ENCODE results near the gene MSN.
"Not testable (repeated sequence)": the region's sequence is repeated elsewhere in the genome, so short reads cannot be mapped to it uniquely, and the experiment has no call there.

MSN gene

DNA sequence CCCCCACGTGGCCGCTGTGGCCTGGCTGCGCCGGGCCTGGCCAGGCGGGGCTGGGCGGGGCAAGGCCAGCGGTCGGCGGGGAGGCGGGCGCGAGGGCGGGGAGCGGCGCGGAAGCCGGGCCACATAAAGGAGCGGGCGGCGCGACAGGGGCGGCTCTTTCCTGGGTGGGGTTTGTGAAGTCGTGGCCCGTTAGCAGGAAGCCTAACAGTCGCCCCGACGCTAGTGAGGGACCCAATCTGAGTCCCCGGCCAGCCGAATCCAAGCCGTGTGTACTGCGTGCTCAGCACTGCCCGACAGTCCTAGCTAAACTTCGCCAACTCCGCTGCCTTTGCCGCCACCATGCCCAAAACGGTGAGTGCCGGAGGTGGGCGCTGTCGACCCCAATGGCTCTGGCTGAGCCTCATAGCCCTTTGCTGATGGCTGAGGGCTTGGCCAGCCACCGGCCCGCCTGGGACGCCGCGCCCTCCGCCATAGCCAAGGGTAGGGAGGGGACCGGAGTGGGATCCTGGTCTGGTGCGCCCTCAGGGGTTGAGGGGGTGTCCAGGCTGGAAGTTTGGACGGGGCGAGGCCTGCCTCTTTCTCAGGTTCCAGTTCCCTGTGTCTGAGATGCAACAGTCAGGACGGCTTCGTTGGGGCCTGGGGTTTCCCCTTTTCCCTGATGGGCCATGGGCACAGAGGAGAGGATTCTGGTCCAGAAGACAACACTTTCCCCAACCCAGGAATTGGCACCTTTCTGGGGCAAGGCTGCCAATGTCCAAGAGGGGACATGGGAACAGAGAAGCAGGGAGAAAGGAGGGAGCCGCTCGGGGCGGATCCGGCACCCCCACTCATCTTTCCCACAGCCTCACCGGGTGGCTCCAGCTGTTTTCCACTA, at the start of gene MSN:
Gene MSN, plus strand, starts transcription at position 152 of the 874 bp plus-strand sequence. Its CDS starts 188 bp downstream, at position 340.
- DNase-seq (ENCODE audit: low spot score) = peak; percentile 55

DNA sequence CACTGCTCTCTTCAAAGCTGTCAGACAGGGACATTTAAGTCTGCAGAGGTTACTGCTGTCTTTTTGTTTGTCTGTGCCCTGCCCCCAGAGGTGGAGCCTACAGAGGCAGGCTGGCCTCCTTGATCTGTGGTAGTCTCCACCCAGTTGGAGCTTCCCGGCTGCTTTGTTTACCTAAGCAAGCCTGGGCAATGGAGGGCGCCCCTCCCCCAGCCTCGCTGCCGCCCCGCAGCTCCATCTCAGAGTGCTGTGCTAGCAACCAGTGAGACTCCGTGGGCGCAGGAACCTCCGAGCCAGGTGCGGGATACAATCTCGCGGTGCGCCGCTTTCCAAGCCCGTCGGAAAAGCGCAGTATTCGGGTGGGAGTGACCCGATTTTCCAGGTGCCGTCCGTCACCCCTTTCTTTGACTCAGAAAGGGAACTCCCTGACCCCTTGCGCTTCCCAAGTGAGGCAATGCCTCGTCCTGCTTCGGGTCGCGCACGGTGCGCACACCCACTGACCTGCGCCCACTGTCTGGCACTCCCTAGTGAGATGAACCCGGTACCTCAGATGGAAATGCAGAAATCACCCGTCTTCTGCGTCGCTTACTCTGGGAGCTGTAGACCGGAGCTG, 47.3 kb upstream of the MSN start:
- not testable (repeated sequence) for DNase-seq (ENCODE audit: low spot score)

DNA sequence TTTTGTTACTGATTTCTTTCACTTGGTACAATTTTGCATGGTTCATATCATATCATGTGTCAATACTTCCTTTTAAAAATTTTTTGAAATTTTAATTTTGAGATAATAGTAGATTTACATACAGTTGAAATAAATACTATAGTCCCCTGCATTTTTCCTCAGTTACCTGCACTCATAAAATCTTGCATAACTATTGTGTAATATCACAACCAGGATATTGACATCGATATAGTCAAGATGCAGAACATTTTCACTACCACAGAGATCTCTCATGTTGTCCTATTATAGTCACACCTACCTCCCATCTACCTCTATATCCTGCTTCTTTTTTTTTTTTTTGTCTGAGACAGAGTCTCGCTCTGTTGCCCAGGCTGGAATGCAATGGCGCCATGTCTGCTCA, 36.7 kb upstream of the MSN start:
- no peak for DNase-seq (ENCODE audit: low spot score)

DNA sequence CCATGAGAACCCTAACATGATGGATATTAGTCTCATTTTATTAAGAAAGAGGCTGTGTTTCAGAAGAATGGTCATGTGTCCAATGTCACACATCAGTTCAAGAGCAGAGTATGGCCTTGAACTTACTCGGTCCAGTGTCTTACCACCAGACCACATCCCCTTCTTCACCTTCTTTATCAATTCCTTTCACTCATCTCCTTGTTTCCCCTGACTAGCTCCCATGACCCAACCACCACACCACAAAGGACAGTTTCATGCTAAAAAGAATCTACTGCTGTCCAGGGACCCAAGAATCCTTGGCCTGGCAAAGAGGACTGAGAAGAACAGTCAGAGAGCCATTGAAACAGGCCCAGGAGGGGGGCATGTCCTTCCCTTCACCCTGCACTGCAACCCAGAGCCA, 33.6 kb upstream of the MSN start:
- no peak for DNase-seq (ENCODE audit: low spot score)

DNA sequence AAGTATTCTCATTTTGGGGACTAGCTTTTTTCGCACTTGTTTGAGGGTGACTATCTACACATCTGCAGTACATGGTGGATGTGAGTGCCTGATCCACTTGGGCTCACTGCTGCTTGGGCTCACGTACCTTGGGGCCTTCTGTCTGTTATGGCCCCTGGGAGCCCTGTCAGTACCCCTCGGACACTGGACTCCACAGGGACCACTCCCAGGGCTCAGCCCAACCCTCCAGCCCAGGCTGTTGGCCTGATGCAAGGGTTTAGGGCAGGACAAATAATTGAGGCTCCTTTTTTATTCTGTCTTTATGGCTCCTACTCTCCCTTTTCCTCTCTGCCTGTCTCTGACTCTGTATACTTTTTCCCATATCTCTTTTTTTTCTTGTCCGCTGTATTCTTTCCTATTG, 32.7 kb upstream of the MSN start:
- no peak for DNase-seq (ENCODE audit: low spot score)

DNA sequence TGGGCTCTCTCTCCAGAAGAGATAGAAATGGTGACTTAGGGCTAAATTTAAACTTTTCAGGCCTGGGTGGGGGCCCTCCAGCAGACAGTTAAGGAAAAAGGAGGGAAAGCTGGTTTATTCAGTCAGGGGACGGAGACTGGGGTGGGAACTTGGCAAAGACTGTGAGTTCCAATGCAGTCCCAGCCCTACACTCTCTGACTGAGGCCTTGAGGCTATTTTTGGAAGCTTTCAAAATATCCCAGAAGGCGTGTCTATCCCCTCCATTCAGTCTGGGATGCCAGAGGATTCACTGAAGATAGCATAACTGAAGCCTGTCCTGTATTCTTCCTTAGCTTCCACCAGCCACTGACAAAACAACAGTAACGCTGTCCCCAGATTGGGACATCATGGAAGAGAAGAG, 32.1 kb upstream of the MSN start:
- DNase-seq (ENCODE audit: low spot score) = no peak

DNA sequence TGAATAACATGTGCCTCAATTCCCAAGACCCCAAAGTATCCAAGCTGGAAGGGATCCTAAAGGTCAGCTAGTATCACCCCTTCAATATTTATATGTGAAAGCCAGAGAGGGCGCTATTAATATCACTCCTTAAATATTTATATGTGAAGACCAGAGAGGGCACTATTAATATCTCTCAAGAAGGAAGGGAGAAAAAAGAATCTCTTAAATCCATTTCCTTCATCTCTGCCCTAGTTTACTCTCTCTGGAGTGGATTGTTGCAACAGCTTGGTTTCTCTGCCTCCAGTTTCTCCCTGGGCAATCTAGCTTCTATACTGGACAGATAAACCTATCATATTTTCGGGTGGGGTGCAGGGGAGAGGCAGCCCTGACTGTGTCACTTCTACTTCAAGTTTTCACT, 31.6 kb upstream of the MSN start:
- no peak for DNase-seq (ENCODE audit: low spot score)

DNA sequence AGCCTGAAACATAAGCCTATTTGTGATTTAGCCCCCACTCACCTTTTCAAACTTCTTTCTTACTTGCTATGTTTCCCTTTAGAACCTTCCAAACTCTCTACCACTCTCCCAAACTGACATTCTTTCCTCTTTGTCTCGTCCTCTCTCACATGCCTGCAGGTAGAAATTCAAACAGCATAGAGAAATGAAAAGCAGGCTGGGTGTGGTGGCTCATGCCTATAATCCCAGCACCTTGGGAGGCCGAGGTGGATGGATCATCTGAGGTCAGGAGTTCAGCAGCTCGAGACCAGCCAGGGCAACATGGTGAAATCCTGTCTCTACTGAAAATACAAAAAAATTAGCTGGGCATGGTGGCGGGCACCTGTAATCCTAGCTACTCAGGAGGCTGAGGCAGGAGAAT, 31.2 kb upstream of the MSN start:
- not testable (repeated sequence) for DNase-seq (ENCODE audit: low spot score)

DNA sequence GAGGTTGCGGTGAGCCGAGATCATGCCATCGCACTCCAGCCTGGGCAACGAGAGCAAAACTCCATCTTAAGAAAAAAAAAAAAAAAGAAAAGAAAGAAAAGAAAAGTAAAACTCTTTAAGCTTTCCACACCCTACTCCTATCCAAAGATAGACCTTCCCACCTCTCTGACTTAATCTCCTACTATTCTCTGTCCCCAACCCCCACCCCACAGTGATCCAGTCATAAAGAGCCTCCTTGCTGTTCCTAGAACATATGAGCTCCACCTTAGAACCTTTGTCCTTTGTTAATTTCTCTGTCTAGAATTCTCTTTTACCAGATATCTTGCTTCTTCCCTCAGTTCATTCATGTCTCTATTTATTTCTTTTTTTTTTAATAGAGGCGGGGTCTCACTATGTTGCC, 30.1 kb upstream of the MSN start:
- no peak for DNase-seq (ENCODE audit: low spot score)

DNA sequence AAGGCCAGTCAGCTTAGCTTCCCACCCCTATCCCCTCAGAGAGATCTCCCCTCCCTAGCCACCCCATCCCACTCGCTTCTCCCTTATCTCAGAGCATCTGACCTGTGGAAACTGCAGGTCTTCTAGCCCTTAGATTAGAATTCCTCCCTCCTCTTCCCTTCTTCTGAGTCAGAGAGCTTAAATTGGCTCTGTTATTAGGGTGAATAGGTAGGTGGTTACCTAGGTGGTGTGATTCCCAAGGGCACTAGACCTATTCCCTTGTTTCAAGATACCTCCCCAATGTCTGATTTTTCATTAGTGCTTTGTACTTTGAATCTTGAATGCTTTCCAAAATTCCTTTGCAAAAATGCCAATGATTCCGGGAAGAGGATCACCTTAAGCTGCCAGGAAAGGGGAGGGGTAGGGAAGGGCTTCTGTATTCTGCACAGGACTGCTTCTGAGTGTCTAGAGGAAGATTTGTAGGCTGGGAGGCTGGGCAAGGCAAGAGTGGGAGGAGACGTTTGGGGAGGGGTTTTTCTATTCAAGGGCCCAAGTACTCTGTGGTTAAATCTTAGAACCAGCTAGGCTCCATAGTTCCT, 24.5 kb upstream of the MSN start:
- no peak for DNase-seq (ENCODE audit: low spot score)

DNA sequence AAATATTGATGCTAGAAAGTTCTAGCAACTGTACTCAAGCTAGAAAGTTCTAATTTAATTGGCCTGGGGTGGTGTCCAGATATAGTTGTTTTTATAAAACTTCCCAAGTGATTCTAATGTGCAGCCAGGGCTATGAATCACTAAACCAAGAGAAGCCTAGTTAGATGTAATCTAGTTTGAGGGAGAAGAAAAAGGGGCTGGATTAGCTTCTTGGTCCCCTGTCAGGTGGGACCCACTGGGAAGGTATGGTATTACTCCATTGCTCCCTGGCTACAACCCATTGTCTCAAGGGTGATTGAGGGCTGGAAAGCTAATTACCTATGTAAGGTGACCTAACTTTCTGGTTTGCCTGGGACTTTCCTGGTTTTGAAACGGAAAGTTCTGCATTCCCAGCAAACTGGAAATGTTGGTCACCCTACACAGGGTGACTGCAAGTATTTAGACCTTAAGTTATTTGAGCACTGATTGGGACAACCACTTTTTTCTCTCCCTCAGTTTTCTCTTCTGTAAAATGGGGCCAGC, 23.9 kb upstream of the MSN start:
- DNase-seq (ENCODE audit: low spot score) = no peak

DNA sequence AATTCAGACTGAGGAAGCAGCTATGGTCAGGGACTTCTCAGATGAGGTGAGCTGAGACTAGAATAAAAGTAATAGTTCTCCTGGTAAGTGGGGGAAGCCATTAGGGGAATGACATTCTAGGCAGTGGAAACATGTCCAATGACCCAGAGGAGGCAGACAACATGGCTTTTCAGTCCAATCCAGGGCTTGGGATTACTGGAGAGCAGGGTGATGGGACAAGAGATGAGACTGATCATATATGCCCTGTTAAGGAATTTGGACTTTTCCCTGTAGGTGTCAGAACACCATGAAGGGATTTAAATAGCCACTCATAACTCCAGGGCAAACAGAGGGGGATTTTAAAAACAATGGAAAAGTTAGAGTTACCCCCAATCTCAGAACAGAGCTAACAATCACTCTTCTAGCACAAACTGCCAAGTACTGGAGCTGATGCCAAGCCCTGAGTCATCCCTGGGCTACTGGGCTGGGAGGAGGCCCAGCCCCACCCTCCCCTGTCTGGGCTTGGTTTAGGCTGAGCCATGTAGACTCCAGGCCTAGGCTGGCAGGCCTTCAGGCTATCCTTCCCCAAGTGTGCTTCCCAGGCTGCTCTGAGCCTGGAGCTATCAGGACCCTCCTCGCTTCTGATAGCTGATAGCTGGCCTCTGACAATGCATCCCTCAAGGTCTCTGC, 22.7 kb upstream of the MSN start:
- peak; percentile 66 for DNase-seq (ENCODE audit: low spot score)

DNA sequence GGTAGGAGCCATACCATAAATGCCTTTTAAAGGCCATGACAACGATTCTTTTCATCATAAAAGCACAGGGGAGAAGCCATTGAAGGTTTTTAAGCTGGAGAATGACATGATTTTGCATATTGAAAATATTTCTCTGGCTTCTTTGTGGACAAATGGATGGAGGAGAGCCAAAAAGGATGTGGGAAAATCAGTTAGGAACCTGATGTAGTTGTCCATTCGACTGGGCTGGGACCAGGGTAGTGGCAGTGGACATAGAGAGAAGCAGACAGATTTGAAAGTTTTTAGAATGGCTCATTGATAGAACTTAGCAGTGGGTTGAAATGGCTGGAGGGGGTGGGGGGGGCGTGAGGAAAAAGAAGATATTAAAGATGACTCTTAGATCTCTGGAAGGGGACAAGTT, 19.7 kb upstream of the MSN start:
- no peak for DNase-seq (ENCODE audit: low spot score)

DNA sequence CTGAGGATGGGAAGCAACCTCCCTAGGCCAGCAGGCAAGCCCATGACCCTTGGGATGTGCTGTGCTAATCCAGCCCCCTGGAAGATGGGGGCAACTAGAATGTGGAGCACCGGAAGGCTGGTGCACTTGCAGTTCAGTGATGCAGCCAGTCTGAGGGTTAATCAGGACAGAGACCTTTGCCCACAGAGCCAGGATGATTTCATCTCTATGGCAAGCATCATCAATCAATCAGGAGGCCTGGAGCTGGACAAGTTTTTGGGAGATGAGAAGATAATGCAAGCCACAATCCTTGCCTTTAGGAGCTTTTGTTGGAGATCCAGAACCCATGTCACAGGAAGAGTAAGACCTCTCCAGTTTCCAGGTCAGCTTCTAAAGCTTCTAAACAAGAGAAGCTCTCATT, 15.4 kb upstream of the MSN start:
- DNase-seq (ENCODE audit: low spot score) = no peak

DNA sequence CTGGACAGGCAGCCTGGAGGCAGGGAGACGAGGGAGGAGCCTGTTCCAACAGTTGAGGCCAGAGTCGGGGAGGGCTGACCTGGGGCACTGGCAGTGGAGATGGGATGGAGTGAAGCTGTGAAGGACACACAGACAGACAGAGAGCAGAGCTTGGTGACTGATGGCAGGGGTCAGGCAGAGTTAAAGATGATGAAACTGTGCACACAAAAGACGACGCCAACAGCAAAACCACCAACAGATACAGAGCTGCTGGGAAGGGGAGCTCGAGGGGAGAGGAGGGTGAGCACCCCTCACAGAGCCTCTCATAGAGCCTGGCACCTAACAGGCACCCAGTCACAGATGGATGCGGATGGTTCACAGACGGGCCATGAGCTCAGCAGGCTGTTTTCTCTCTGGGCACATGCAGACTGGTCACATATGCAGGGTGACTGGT, 10.4 kb upstream of the MSN start:
- DNase-seq (ENCODE audit: low spot score) = not testable (repeated sequence)

DNA sequence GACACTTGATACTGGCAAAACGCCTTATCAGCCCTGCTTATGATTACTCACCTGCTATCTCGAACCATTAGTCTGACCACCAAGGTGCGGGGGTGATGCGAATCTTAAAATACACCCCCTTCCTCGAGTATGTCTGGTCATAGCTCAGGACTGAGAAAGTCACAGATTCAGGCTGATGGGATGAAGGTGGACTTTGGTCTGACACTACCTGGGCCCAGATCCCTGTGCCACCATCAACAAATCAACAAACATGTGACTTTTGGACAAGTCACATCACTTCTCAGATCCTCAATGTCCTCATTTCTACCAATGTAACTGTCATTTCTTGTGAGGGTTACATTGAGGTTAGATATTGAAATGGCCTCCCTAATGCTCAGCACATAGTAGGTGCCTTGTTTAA, 9.8 kb upstream of the MSN start:
- no peak for DNase-seq (ENCODE audit: low spot score)

DNA sequence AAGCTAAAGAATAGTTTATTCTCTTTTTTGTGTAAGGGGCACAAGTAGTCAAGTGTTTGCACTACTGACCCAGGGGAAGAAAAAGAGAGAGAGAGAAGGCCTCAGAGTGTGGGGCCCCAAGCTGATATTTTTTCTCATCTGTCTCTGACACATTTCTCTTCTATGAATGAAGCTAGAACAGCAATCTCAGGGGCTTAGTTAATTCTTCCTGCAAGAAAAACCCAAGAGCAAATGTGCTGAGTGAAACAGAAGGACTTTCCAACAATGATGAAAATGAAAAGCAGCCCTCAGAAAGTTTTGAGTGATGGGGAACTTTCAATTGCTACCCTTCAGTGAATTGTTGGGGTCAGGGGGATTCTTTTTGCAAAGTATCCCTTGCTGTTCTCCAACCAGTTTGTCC, 9.2 kb upstream of the MSN start:
- no peak for DNase-seq (ENCODE audit: low spot score)

DNA sequence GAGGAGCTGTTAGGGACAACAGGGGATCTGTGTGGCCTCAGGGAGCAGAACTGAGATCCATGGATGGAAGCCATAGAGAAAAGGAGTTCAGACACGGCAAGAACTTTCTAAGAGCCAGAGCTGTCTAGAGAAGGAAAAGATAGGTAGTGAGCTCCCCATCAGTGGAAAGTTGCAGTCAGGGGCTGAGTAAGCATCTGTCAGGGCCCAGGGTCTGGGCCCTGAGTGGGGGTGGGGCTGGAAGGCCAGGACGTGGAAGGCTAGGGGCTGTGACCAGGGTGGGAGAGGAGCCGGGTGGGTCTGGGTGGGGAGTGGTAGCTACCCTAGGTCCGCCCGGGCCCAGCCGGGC, 324 bp upstream of the MSN start:
- DNase-seq (ENCODE audit: low spot score) = no peak

DNA sequence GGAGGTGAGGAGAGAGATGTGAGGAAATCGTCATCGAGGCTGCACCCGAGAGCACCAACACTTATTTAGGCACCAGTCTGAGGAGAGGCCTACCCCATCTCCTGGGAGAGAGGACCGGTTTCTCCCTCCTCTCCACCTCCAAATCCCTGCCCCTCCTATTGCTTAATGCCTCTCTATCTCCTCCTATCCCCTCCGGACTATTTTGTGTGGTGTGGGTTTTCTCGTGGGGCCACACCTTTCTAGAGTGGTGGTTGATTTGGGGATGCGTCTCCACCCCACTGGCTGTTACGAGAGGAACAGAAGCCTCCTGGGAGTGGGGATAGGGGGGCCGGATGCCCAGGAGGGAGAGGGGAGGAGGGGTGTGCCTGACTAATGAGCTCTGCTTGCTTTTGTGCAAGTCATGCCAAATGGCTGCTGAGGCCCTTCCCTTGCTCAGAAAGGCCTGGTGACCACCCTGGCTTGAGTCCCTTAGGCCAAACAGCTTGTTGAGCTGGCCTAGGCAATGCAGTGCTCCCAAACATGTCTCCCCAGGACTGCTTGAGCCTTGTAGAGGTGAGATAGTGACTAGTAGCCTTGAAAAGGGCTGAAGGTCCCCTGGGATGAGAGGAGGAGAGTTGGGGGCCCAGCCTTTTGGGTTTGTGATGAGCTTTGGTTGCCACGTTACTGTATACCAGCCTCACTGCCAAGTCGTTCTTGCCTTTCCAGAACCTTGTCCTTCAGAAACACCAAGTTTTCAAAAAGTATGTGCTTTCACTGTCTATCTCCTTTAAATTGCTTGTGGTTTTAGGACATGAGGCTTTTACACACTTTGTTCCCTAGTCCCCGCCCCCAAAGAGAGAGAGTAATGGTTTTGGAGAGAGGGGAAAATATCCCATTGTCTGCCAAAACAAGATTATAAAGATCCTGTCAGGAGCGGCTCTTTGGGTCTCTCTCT, 1.2 kb downstream of the MSN start:
- peak; percentile 43 for DNase-seq (ENCODE audit: low spot score)

DNA sequence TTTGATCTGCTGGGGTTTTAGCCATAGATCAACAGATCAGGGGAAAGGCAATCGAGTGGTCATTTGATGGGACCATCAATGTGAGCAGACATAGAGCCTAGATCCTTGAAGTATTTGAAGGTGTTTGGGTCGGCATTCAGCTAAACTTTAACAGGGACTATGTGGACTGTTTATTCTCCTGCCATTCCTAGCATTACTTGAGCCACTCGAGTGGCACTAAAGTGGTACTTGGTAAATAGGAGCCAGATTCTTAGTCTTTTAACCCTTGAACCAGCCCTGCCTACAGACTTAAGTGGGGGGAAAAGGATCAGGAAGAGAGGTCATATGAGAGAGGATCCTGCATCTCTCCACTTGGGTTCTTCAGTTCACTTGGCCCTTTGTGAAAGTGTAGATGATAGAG, 3.8 kb downstream of the MSN start:
- DNase-seq (ENCODE audit: low spot score) = no peak

DNA sequence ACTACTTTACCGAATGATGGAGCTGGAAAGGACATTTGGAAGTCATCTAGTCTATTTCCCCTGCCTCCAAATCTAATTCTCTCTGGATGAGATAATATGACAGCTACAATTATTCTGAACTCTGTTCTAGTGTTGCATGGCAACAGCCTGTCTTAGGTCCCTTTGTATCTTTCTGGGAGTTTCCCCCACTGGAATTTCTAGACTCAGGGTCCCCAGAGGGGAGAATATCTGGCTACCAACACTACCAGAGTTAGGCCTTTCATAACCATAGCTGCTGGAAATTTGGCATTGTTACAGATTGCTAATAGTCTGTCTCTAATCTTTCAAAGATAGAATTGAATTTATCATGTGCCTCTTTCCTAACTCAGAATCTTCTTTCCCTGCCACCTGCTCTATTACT, 4.5 kb downstream of the MSN start:
- no peak for DNase-seq (ENCODE audit: low spot score)

DNA sequence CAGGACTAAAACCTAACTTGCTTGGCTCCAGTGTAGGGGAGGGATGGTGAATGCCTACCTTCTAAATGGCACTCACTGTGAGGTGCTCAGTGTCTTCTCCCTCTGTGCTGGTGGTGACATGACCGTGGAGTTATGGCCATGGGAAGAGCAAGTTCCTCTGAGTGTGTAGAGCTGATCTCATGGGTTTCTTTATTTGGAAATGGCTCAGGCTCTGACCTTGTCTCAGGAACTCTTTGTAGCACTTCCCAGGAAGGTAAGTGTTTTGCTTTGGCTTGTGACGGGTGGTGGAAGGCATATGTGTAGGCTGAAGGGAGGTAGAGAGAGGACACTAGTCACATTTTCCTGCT, 6.4 kb downstream of the MSN start:
- no peak for DNase-seq (ENCODE audit: low spot score)

All from globus pallidus (tissue), 1 donor.